ENCODE results near the gene B3GALT6. TPM values are rescaled to one million over a fixed set of nuclear protein-coding genes. Genes with fewer than 3 reads are reported as not detected.

Gene B3GALT6
- polyA plus RNA-seq, 3 donors = 1.9 to 8.8 (median 7.2) TPM

- H3K9me3 ChIP-seq (replicated peaks in 1 of 2; ENCODE audit: control insufficient read depth in 1 of 2, insufficient read depth in 1 of 2, low read length in 2 of 2) = no peaks in the 10 kb centered on the region
- peaks cover 5 to 8% of the 10 kb centered on the region in 2 donors for H3K36me3 Mint-ChIP-seq
- H3K9ac ChIP-seq (ENCODE audit: insufficient read depth, low read length, poor library complexity, severe bottlenecking) = no peak overlapping the region
- peaks cover 21% of the 10 kb centered on the region for H4K20me1 ChIP-seq (ENCODE audit: insufficient read depth, low read length)
- H3K4me3 ChIP-seq (replicated peaks in 1 of 3; ENCODE audit: low read depth in 2 of 3, low read length in 3 of 3) = no peak overlapping the region
- H3K9me3 Mint-ChIP-seq = peaks cover 0 to 2% (median 0%) of the 10 kb centered on the region in 7 donors
- peaks cover 26% of the 10 kb centered on the region for H3K4me1 Mint-ChIP-seq
- intact Hi-C loops (cut with micrococcal nuclease) = no loop called here
- H3K4me3 Mint-ChIP-seq = peak overlapping the region in 1 of 2 donors; percentile 2
- H3K27me3 ChIP-seq (ENCODE audit: control insufficient read depth in 2 of 2, insufficient read depth in 2 of 2, low read length in 2 of 2) = no peaks in the 10 kb centered on the region
- no peaks in the 10 kb centered on the region for H3K36me3 ChIP-seq (replicated peaks in 1 of 2; ENCODE audit: control insufficient read depth in 1 of 2, insufficient read depth in 2 of 2, low read length in 2 of 2)
- H3K4me1 ChIP-seq (ENCODE audit: control insufficient read depth in 1 of 2, insufficient read depth in 2 of 2, low read length in 2 of 2) = peaks cover 28% of the 10 kb centered on the region in 2 donors
- H3K27ac Mint-ChIP-seq = no peak overlapping the region
- no peak for TF ChIP-seq CTCF (IDR thresholded peaks at IDR 0.05)
- DNase-seq = no peak
- H3K27ac ChIP-seq (ENCODE audit: low read depth in 1 of 2, low read length in 2 of 2) = no peak overlapping the region
- peaks cover 0 to 3% (median 0%) of the 10 kb centered on the region in 3 donors for H3K27me3 Mint-ChIP-seq (ENCODE audit: low read depth in 3 of 3)
- 92% methylated on average over 6 of the region's 9 CpGs for WGBS (ENCODE audit: insufficient coverage)
- no peak overlapping the region for H3K4me2 ChIP-seq (replicated peaks; ENCODE audit: extremely low read depth, low read length, poor library complexity, severe bottlenecking)
- peaks cover 27% of the 10 kb centered on the region for H3K79me2 ChIP-seq (ENCODE audit: insufficient read depth, low read length)
- no peak overlapping the region for H2AFZ ChIP-seq (ENCODE audit: insufficient read depth, low read depth, low read length, poor library complexity, severe bottlenecking)
Observed at GRCh38 chr1:1275836-1276235, 43.8 kb downstream of the B3GALT6 start.

GRCh38 chr1:1278620-1279019 lies 46.6 kb downstream of the B3GALT6 start:
- H3K27ac ChIP-seq (ENCODE audit: low read depth in 1 of 2, low read length in 2 of 2) = no peak overlapping the region
- 98% methylated on average over 8 of the region's 13 CpGs for WGBS (ENCODE audit: insufficient coverage)

More at GRCh38 chr1:1278620-1279019, 46.6 kb downstream of the B3GALT6 start:
- TF ChIP-seq CTCF (IDR thresholded peaks at IDR 0.05) = no peak
- Mint-ChIP-seq H3K27me3 (ENCODE audit: low read depth in 3 of 3) (peaks cover 1 to 3% (median 3%) of the 10 kb centered on the region in 3 donors), H3K36me3 (no peaks in the 10 kb centered on the region), H3K27ac (peak overlapping the region in 1 of 7 donors; percentile 66), H3K9me3 (peaks cover 0 to 2% (median 0%) of the 10 kb centered on the region in 7 donors), H3K4me1 (peaks cover 4% of the 10 kb centered on the region), H3K4me3 (no peak overlapping the region)
- H2AFZ ChIP-seq (ENCODE audit: insufficient read depth, low read depth, low read length, poor library complexity, severe bottlenecking) = no peak overlapping the region
- no peaks in the 10 kb centered on the region for H3K36me3 ChIP-seq (replicated peaks in 1 of 2; ENCODE audit: control insufficient read depth in 1 of 2, insufficient read depth in 2 of 2, low read length in 2 of 2)
- intact Hi-C loops (cut with micrococcal nuclease) = no loop called here
- no peaks in the 10 kb centered on the region for H3K27me3 ChIP-seq (ENCODE audit: control insufficient read depth in 2 of 2, insufficient read depth in 2 of 2, low read length in 2 of 2)
- no peak overlapping the region for H3K4me2 ChIP-seq (replicated peaks; ENCODE audit: extremely low read depth, low read length, poor library complexity, severe bottlenecking)
- no peaks in the 10 kb centered on the region for H3K9me3 ChIP-seq (replicated peaks in 1 of 2; ENCODE audit: control insufficient read depth in 1 of 2, insufficient read depth in 1 of 2, low read length in 2 of 2)
- no peak for DNase-seq
- no peaks in the 10 kb centered on the region for H3K79me2 ChIP-seq (ENCODE audit: insufficient read depth, low read length)
- no peaks in the 10 kb centered on the region for H4K20me1 ChIP-seq (ENCODE audit: insufficient read depth, low read length)
- H3K4me3 ChIP-seq (replicated peaks in 1 of 3; ENCODE audit: low read depth in 2 of 3, low read length in 3 of 3) = no peak overlapping the region
- peaks cover 8% of the 10 kb centered on the region in 2 donors for H3K4me1 ChIP-seq (ENCODE audit: control insufficient read depth in 1 of 2, insufficient read depth in 2 of 2, low read length in 2 of 2)
- H3K9ac ChIP-seq (ENCODE audit: insufficient read depth, low read length, poor library complexity, severe bottlenecking) = no peak overlapping the region

Data from CD14-positive monocyte (primary cell).